MM.1S (cell line): ENCODE measurements around the gene CEP83.

Experiments used
- CTCF ChIP-seq: fragments of 300-600 bp; sonication (generic); IDR thresholded peaks from 2 replicates; pipeline ENCODE4 v1.5.1; 2016; ENCODE audit warnings: antibody characterized with exemption, low read length, mixed read lengths
- EZH2 ChIP-seq: fragments of 300-600 bp; sonication (generic); optimal IDR thresholded peaks from 2 replicates; pipeline ENCODE3; 2017; ENCODE audit warnings: low read depth, mild to moderate bottlenecking, antibody characterized with exemption, low read length, mixed read lengths
- EZH2phosphoT487 ChIP-seq: fragments of 300-600 bp; sonication (generic); IDR thresholded peaks from 2 replicates; pipeline ENCODE4 v1.6.1; 2018; ENCODE audit warnings: antibody characterized with exemption, low read length

DNA sequence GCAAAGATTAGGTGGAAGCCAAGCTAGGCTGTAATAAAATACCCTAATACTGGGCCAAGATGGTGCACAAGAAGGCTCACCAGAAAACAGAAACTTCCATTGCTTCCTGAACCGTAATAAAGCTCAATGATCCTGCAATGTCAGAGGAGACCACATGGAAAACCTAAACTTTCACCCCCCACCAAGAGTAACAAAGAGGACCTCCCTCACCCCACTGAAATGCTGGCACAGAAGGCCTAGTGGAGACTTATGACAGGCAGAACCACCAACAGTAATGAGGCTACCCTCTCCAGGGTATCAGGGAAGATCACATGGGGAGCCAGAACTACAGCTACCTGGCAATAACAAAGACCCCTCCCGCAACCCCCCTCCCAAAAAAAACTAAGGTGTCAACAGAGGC lies 43.1 kb downstream of the CEP83 start:
- no peak for TF ChIP-seq CTCF
- TF ChIP-seq EZH2 = no peak
- TF ChIP-seq EZH2phosphoT487 = no peak
